Aorta (tissue), 5 donors: Measurements from ENCODE around the gene TNNT2. TPM values are rescaled to one million over a fixed set of nuclear protein-coding genes. Genes with fewer than 3 reads are reported as not detected.

ENCODE experiments used
- ATAC-seq: fragments of 200-7000 bp; cut with Tn5 transposase; one replicate; pipeline ENCODE4 v1.9.1; 2022; ENCODE audit warnings: moderate library complexity; ENCODE audit not compliant: low FRiP score
- DNase-seq, 2 donors: peaks; one replicate each; pipeline ENCODE4 v3.0.0-alpha.2; 2020
- H3K27ac ChIP-seq, 2 donors: one replicate each; pipeline ENCODE4 v1.5.1; 2013; ENCODE audit warnings: low read length in 2 of 2, mild to moderate bottlenecking in 2 of 2, moderate library complexity in 2 of 2, control low read depth in 1 of 2, inconsistent platforms in 1 of 2, low read depth in 1 of 2
- H3K27me3 ChIP-seq, 2 donors: one replicate each; pipeline ENCODE4 v1.6.1; 2013; ENCODE audit warnings: control low read depth in 1 of 2, low read length in 1 of 2, mild to moderate bottlenecking in 1 of 2, moderate library complexity in 1 of 2; ENCODE audit not compliant: insufficient read depth in 2 of 2, control insufficient read depth in 1 of 2
- H3K36me3 ChIP-seq, 2 donors: one replicate each; pipeline ENCODE4 v1.6.1; 2013; ENCODE audit warnings: control low read depth in 1 of 2, low read length in 1 of 2, mild to moderate bottlenecking in 1 of 2; ENCODE audit not compliant: insufficient read depth in 2 of 2, control insufficient read depth in 1 of 2
- H3K4me1 ChIP-seq, 2 donors: one replicate each; pipeline ENCODE4 v1.6.1; 2013; ENCODE audit warnings: low read length in 2 of 2, control low read depth in 1 of 2, mild to moderate bottlenecking in 1 of 2, moderate library complexity in 1 of 2; ENCODE audit not compliant: insufficient read depth in 2 of 2, control insufficient read depth in 1 of 2
- H3K4me3 ChIP-seq, 2 donors: one replicate each; pipeline ENCODE4 v1.5.1; 2013; ENCODE audit warnings: low read length in 2 of 2, control low read depth in 1 of 2, mild to moderate bottlenecking in 1 of 2
- H3K9me3 ChIP-seq: one replicate; pipeline ENCODE4 v1.6.1; 2013; ENCODE audit warnings: mild to moderate bottlenecking, low read length; ENCODE audit not compliant: control insufficient read depth
- WGBS, 2 donors: extraction: QIAGEN DNeasy Blood & Tissue Kit; methylation state at CpG; one replicate each; pipeline ENCODE4 v1.1.7; 2013; 5-methylcytosine and 5-hydroxymethylcytosine counted together
- intact Hi-C, 2 donors: fragments of 100-400 bp; cut with DNase I; formaldehyde crosslinking; loops; one replicate each; pipeline versions ENCODE4 v1.14.2 to v1.15.0; 2022
- polyA plus RNA-seq, 2 donors: library from polyadenylated mRNA; stranded (reverse); fragments of 200-250 nt; gene quantifications; one replicate each; pipeline ENCODE4 v1.2.3, GENCODE V29; 2013
- total RNA-seq, 2 donors: library from RNA; stranded (reverse); fragmentation: NEBNext Ultra II Directional; extraction: Animal tissue kit (Norgen Biotek cat#: 25700); gene quantifications; one replicate each; pipeline ENCODE4 v1.2.1, GENCODE V29; 2021
- donor health status: healthy with polysubstance abuse.
- donor health status: Bipolar disorder and iron deficiency.
- donor health status: DM: no; HTN: no; CAD: no.
- donor health status: DM: no; HTN: no; CAD: no.
- donor health status: DM: yes; HTN: yes; CAD: no.

Gene TNNT2
- total and polyA plus RNA-seq, 4 donors, result 0.21 to 24.0 (median 0.70) TPM

DNA sequence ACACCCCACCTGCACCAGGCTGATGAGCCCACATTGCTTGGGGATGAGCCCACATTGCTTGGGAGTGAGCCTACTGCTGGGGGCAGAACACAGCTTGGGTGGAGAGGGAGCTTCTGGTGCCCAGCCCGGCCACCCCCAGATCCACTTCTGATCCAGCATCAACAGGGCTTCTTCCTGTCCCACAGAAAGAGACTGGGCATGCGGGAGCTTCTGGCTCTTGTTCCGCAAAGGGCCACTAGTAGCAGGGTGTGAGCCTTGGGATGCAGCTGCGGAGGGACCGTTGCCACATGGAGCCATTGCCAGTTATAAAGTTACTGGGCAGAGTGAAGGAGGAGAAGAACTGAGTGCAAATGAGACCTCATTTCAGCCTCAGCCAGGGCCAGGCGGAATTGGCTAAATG is 57.8 kb downstream of the TNNT2 start:
- DNase-seq (peak; percentile 5 to 57), ATAC-seq (no peak)
- no peaks in the 10 kb centered on the region for H3K4me1 ChIP-seq
- no peaks in the 10 kb centered on the region for H3K36me3 ChIP-seq
- no peak overlapping the region for H3K4me3 ChIP-seq
- WGBS, 2 donors, result 89 to 90% methylated on average over 6 of the region's 6 CpGs
- intact Hi-C loops, result no loop called here
- H3K27ac ChIP-seq, result no peak overlapping the region
- no peaks in the 10 kb centered on the region for H3K27me3 ChIP-seq
- no peaks in the 10 kb centered on the region for H3K9me3 ChIP-seq

DNA sequence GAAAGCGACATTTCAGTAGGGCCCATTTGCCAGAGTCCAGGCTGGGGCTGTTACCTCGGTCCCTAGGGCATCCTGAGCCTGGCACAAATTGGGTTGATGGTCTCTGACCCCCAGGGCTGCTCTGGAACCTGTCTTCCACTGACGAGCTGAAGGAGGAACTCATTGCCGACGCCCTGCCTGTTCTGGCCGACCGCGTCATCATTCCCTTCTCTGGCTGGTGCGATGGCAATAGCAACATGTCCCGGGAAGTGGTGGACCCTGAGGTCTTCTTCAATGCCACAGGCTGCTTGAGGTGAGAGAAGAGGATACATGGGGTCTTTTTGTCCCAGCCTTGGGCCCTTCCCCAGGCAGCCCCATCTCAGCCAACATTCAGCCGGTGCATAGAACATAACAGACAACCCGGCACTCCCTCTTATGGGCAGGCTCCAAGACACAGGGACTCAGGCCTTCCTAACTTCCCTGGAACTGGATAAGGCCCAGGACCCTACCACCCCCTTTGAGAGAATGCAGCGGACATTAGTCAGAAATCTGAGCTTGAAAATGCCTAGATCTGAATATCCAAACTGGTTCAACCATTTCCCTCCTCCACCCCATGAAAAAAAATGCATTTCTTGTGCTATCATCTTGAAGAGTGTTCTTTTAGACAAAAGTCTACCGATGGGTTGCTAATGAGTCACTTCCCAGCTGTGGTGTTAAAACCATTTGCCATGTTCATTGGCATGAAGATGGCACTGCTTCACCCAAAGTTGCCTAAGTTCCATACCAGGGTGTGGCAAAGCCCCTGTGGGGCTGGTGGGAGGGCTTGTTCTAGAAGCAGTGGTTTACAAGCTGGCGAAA is 58.8 kb downstream of the TNNT2 start:
- intact Hi-C loops, result no loop called here
- WGBS, 2 donors, result 83 to 85% methylated on average over 15 of the region's 15 CpGs
- Histone ChIP-seq H3K27me3 (no peaks in the 10 kb centered on the region), H3K36me3 (no peaks in the 10 kb centered on the region), H3K9me3 (no peaks in the 10 kb centered on the region), H3K4me1 (no peaks in the 10 kb centered on the region), H3K27ac (no peak overlapping the region), H3K4me3 (no peak overlapping the region)
- peak; percentile 21 to 48 for DNase-seq
- no peak for ATAC-seq

DNA sequence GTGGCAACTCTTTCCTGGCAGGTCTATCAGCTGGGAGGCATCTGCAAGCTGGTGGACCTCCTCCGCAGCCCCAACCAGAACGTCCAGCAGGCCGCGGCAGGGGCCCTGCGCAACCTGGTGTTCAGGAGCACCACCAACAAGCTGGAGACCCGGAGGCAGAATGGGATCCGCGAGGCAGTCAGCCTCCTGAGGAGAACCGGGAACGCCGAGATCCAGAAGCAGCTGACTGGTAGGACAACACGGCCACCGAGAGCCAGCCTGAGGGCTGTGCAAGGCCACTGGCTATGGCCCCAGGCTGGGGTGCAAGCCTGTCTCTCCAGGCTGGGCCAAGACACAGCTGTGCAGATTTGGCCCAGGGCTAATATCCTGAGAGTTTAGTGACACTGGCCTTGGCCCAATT is 59.9 kb downstream of the TNNT2 start:
- DNase-seq (peak; percentile 37 to 66), ATAC-seq (no peak)
- Histone ChIP-seq H3K4me3 (no peak overlapping the region), H3K4me1 (no peaks in the 10 kb centered on the region), H3K27me3 (no peaks in the 10 kb centered on the region), H3K9me3 (no peaks in the 10 kb centered on the region), H3K36me3 (no peaks in the 10 kb centered on the region), H3K27ac (no peak overlapping the region)
- intact Hi-C loops, result no loop called here
- WGBS, 2 donors, result 90 to 93% methylated on average over 13 of the region's 13 CpGs

DNA sequence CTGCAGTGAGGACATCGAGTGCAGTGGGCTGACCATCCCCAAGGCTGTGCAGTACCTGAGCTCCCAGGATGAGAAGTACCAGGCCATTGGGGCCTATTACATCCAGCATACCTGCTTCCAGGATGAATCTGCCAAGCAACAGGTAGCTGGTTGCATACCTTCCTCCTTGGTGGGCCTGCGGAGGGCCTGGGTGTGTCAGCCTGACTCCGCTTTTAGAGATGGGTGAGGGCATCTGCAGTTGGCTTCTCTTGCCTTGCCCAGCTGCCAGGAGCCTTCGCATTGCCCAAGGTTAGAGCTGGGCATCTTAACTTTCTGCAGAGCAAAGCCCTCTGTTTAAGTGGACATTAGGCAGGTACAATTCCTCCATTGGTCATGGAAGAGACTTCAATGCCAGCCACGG is 60.9 kb downstream of the TNNT2 start:
- intact Hi-C loops, result no loop called here
- Histone ChIP-seq H3K27ac (no peak overlapping the region), H3K36me3 (no peaks in the 10 kb centered on the region), H3K4me1 (no peaks in the 10 kb centered on the region), H3K4me3 (no peak overlapping the region), H3K27me3 (no peaks in the 10 kb centered on the region), H3K9me3 (no peaks in the 10 kb centered on the region)
- ATAC-seq, result no peak
- 94% methylated on average over 5 of the region's 5 CpGs for WGBS, 2 donors
- DNase-seq, result peak; percentile 28 to 58

DNA sequence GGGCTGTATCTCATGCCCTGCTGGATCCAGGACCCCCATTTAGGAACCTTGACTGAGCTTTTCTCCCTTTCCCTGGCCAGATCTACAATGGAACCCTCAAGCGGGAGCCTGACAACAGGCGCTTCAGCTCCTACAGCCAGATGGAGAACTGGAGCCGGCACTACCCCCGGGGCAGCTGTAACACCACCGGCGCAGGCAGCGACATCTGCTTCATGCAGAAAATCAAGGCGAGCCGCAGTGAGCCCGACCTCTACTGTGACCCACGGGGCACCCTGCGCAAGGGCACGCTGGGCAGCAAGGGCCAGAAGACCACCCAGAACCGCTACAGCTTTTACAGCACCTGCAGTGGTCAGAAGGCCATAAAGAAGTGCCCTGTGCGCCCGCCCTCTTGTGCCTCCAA is 64.4 kb downstream of the TNNT2 start:
- intact Hi-C loops, result no loop called here

DNA sequence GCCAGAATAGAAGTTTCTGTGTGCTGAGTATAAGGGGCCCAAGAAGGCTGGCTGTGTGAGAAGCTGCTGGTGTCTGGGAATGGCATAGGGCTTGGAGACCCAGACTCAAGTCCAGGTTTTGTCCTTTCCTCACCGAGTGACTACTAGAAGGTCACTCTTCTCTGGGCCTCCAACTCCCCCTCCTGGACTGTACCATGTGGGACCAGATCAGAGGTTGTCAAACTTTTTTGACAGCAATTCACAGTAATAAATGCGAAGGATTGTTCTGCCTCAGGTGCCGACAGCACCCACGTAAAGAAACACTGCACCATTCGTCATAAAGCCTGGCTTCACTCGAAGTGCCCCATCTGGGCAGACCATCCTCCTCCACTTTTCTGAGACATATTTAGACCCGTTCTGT is 65.2 kb downstream of the TNNT2 start:
- intact Hi-C loops, result no loop called here
- Histone ChIP-seq H3K9me3 (no peaks in the 10 kb centered on the region), H3K4me3 (no peak overlapping the region), H3K27ac (no peak overlapping the region), H3K4me1 (no peaks in the 10 kb centered on the region), H3K27me3 (no peaks in the 10 kb centered on the region), H3K36me3 (no peaks in the 10 kb centered on the region)
- ATAC-seq (no peak), DNase-seq (no peak)
- WGBS, 2 donors, result 91 to 93% methylated on average over 7 of the region's 7 CpGs

More for the DNA sequence above, 64.4 kb downstream of the TNNT2 start:
- no peaks in the 10 kb centered on the region for H3K27me3 ChIP-seq
- no peaks in the 10 kb centered on the region for H3K4me1 ChIP-seq
- no peaks in the 10 kb centered on the region for H3K9me3 ChIP-seq
- 91 to 92% methylated on average over 16 of the region's 16 CpGs for WGBS, 2 donors
- DNase-seq (no peak), ATAC-seq (no peak)
- H3K4me3 ChIP-seq, result no peak overlapping the region
- no peaks in the 10 kb centered on the region for H3K36me3 ChIP-seq
- no peak overlapping the region for H3K27ac ChIP-seq

DNA sequence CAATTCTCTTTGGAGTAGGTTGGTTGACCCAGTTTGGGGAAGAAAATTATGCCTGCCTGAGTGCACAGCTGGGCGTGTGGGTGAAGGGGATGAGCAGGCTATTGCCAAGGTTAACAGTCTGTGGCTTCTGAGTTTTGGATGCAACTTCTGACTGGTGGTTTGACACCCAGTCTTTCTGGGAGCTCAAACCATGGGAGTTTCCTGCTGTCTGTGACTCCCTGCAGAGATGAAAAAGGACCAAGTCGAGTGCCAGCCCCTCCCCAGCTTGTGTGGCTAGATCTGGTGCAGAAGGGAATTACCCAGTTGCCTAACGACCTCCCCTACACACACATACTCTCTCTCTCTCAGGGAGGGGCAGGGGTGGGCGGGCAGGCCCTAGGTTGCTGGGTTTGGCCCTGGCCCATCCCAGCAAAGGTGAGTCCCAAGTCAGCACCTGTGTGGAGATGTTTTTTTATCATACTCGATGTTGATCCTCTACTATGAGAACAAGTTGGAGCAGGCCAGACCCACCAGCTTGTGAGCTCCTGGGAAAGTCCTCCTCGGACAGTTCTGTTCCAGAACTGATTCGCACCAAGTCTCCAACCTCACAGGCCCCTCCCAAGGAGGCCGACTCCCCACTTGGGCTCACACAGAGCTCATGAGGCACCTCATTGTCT is 66.0 kb downstream of the TNNT2 start:
- Histone ChIP-seq H3K4me3 (no peak overlapping the region), H3K27me3 (no peaks in the 10 kb centered on the region), H3K9me3 (no peaks in the 10 kb centered on the region), H3K27ac (no peak overlapping the region), H3K4me1 (no peaks in the 10 kb centered on the region), H3K36me3 (no peaks in the 10 kb centered on the region)
- intact Hi-C loops, result no loop called here
- 46 to 74% methylated on average over 8 of the region's 8 CpGs for WGBS, 2 donors
- DNase-seq, result no peak
- ATAC-seq, result no peak

DNA sequence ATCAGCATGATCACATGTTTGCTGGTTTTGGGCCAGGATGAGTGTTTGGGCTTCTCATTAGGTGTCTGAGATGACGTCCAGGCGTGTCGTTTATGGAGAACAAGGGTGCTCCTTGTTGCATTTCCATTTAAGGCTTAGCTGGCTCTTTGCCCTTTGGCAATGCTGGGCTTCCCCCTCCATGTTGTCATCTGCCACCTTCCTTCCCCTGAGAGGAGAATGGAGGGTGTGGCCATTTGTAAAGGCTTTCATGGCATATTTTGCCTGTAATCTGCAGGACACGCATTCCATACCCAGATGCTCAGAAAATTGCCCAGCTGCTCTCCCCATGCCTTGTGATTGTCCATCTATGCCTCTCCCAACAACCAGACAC is 66.5 kb downstream of the TNNT2 start:
- Histone ChIP-seq H3K4me1 (no peaks in the 10 kb centered on the region), H3K36me3 (no peaks in the 10 kb centered on the region), H3K27ac (no peak overlapping the region), H3K27me3 (no peaks in the 10 kb centered on the region), H3K4me3 (no peak overlapping the region), H3K9me3 (no peaks in the 10 kb centered on the region)
- no peak for ATAC-seq
- intact Hi-C loops, result no loop called here
- DNase-seq, result no peak
- 75 to 82% methylated on average over 4 of the region's 4 CpGs for WGBS, 2 donors
